HEK293T (cell line): Measurements from ENCODE around the gene FOXL1.

ENCODE experiments used
- CTCF ChIA-PET: fragments of 350-600 bp; formaldehyde crosslinking; extraction: SDS; loops from one replicate; lab custom pipeline; 2021; ENCODE audit warnings: antibody characterized with exemption, inconsistent platforms; lab: Yijun Ruan, JAX
- POLR2A ChIA-PET: fragments of 350-600 bp; formaldehyde crosslinking; extraction: SDS; loops from one replicate; lab custom pipeline; 2020; ENCODE audit warnings: antibody characterized with exemption, inconsistent platforms; lab: Yijun Ruan, JAX
- DNase-seq: peaks from one replicate; pipeline ENCODE4 v3.0.0; 2012; ENCODE audit warnings: mixed read lengths; ENCODE audit errors: extremely low spot score
- ARNT ChIP-seq: fragments of 450-650 bp; IDR thresholded peaks from 2 replicates; pipeline ENCODE4 v1.6.1; 2017; ENCODE audit warnings: mild to moderate bottlenecking
- BHLHE40 ChIP-seq: fragments of 450-650 bp; IDR thresholded peaks from 2 replicates; pipeline ENCODE4 v1.6.1; 2016; ENCODE audit warnings: mild to moderate bottlenecking, moderate library complexity, borderline replicate concordance
- CTBP1 ChIP-seq: fragments of 450-650 bp; IDR thresholded peaks from 2 replicates; pipeline ENCODE4 v1.6.1; 2016; ENCODE audit warnings: borderline replicate concordance
- ELF4 ChIP-seq: fragments of 450-650 bp; IDR thresholded peaks from 2 replicates; pipeline ENCODE4 v1.6.1; 2017; ENCODE audit warnings: antibody characterized with exemption
- FOXA1 ChIP-seq: fragments of 450-650 bp; IDR thresholded peaks from 2 replicates; pipeline ENCODE4 v1.6.1; 2016; ENCODE audit warnings: mild to moderate bottlenecking
- FOXK2 ChIP-seq: fragments of 450-650 bp; IDR thresholded peaks from 2 replicates; pipeline ENCODE4 v1.6.1; 2016; ENCODE audit warnings: mild to moderate bottlenecking
- FOXM1 ChIP-seq: fragments of 450-650 bp; IDR thresholded peaks from 2 replicates; pipeline ENCODE4 v1.6.1; 2017; ENCODE audit warnings: mild to moderate bottlenecking, borderline replicate concordance
- HDGF ChIP-seq: fragments of 450-650 bp; IDR thresholded peaks from 2 replicates; pipeline ENCODE4 v1.6.1; 2017; ENCODE audit warnings: antibody characterized with exemption, borderline replicate concordance
- L3MBTL2 ChIP-seq: fragments of 450-650 bp; conservative IDR thresholded peaks from 2 replicates; pipeline ENCODE4 v1.6.1; 2016; ENCODE audit warnings: mild to moderate bottlenecking
- LEF1 ChIP-seq: fragments of 450-650 bp; IDR thresholded peaks from 2 replicates; pipeline ENCODE4 v1.6.1; 2017; ENCODE audit warnings: mild to moderate bottlenecking, borderline replicate concordance
- NFRKB ChIP-seq: fragments of 450-650 bp; IDR thresholded peaks from 2 replicates; pipeline ENCODE4 v1.6.1; 2016; ENCODE audit warnings: mild to moderate bottlenecking, moderate library complexity
- PKNOX1 ChIP-seq: fragments of 450-650 bp; IDR thresholded peaks from 2 replicates; pipeline ENCODE4 v1.6.1; 2016
- SP1 ChIP-seq: fragments of 450-650 bp; IDR thresholded peaks from 2 replicates; pipeline ENCODE4 v1.6.1; 2017
- SUZ12 ChIP-seq: fragments of 450-650 bp; IDR thresholded peaks from 2 replicates; pipeline ENCODE4 v1.6.1; 2016; ENCODE audit warnings: mild to moderate bottlenecking
- TARDBP ChIP-seq: fragments of 450-650 bp; IDR thresholded peaks from 2 replicates; pipeline ENCODE4 v1.6.1; 2016
- ZNF384 ChIP-seq: fragments of 450-650 bp; IDR thresholded peaks from 2 replicates; pipeline ENCODE4 v1.6.1; 2016

FOXL1 gene

GRCh38 chr16:86597126-86597879, 19.0 kb downstream of the FOXL1 start:
- TF ChIP-seq BHLHE40, result no peak
- DNase-seq, result no peak
- CTCF ChIA-PET, result no interaction called here
- POLR2A ChIA-PET, result no interaction called here

GRCh38 chr16:86597880-86598606, 19.7 kb downstream of the FOXL1 start:
- CTCF ChIA-PET, result no interaction called here
- POLR2A ChIA-PET, result no interaction called here
- TF ChIP-seq FOXA1, result no peak
- DNase-seq, result peak; percentile 19

GRCh38 chr16:86598607-86599565, 20.5 kb downstream of the FOXL1 start:
- TF ChIP-seq FOXA1, result no peak
- no peak for TF ChIP-seq SUZ12
- TF ChIP-seq ELF4, result no peak
- TF ChIP-seq SP1, result no peak
- TF ChIP-seq FOXK2, result no peak
- no peak for TF ChIP-seq NFRKB
- TF ChIP-seq CTBP1, result no peak
- TF ChIP-seq ARNT, result no peak
- TF ChIP-seq LEF1, result no peak
- ChIA-PET POLR2A (no interaction called here), CTCF (interaction anchor here (0.7 kb wide), 1 partner anchor 273 kb away, joined by 3 read pairs; no protein-coding TSS in a partner anchor)
- DNase-seq, result no peak

GRCh38 chr16:86601356-86601755, 23.0 kb downstream of the FOXL1 start:
- DNase-seq, result no peak
- POLR2A ChIA-PET, result no interaction called here
- no peak for TF ChIP-seq LEF1
- no peak for TF ChIP-seq SP1
- TF ChIP-seq SUZ12, result no peak
- TF ChIP-seq FOXA1, result no peak
- CTCF ChIA-PET, result no interaction called here

- TF ChIP-seq L3MBTL2 (no peak), CTBP1 (no peak), ELF4 (no peak), NFRKB (no peak), FOXM1 (no peak), PKNOX1 (no peak), FOXK2 (no peak), FOXA1 (no peak), ZNF384 (no peak), ARNT (no peak), TARDBP (no peak), HDGF (no peak), LEF1 (no peak)
- ChIA-PET POLR2A (no interaction called here), CTCF (no interaction called here)
- DNase-seq, result no peak
Observed at GRCh38 chr16:86602521-86602920, 24.2 kb downstream of the FOXL1 start.

- POLR2A ChIA-PET, result no interaction called here
Observed at GRCh38 chr16:86604436-86605193, 26.3 kb downstream of the FOXL1 start.

More at GRCh38 chr16:86604436-86605193, 26.3 kb downstream of the FOXL1 start:
- no peak for DNase-seq
- CTCF ChIA-PET, result interaction anchor here (0.7 kb wide), 1 partner anchor 33 kb away, joined by 4 read pairs; no protein-coding TSS in a partner anchor
- no peak for TF ChIP-seq BHLHE40
- no peak for TF ChIP-seq FOXM1
- TF ChIP-seq LEF1, result no peak
- TF ChIP-seq HDGF, result no peak
- no peak for TF ChIP-seq FOXK2
- no peak for TF ChIP-seq PKNOX1
- no peak for TF ChIP-seq TARDBP
- no peak for TF ChIP-seq CTBP1
- TF ChIP-seq ELF4, result no peak
- no peak for TF ChIP-seq L3MBTL2
